ENCODE results near the gene UMODL1.

- TF ChIP-seq CTCF (CRISPR knock-in tag; IDR thresholded peaks at IDR 0.05) (no peak), MLXIP (CRISPR knock-in tag; IDR thresholded peaks at IDR 0.05; ENCODE audit: borderline replicate concordance) (no peak), YY1 (IDR thresholded peaks at IDR 0.05; ENCODE audit: insufficient read depth, insufficient replicate concordance, low read depth, low read length) (no peak), ZNF34 (CRISPR knock-in tag; IDR thresholded peaks at IDR 0.05; ENCODE audit: borderline replicate concordance) (no peak), SPEN (CRISPR knock-in tag; IDR thresholded peaks at IDR 0.05; ENCODE audit: low read depth) (no peak), ZNF446 (CRISPR knock-in tag; IDR thresholded peaks at IDR 0.05) (no peak), ZNF280D (CRISPR knock-in tag; IDR thresholded peaks at IDR 0.05) (no peak), EZH2 (conservative IDR thresholded peaks at IDR 0.05; ENCODE audit: low read depth, low read length) (no peak), JUND (CRISPR knock-in tag; IDR thresholded peaks at IDR 0.05) (no peak), POLR2A (IDR thresholded peaks at IDR 0.05; ENCODE audit: insufficient read depth in 1 of 2, low read depth in 2 of 2, low read length in 2 of 2) (no peak)
These were observed 71.0 kb downstream of the UMODL1 start for GRCh38 chr21:42142141-42142540.
